Activated CD4-positive, alpha-beta T cell treated with anti-CD3 and anti-CD28 coated beads, Interleukin-2, amount 50 U/mL, for 48 hours (primary cell): ENCODE data around the gene MEIKIN.
"Not testable (repeated sequence)": the region's sequence is repeated elsewhere in the genome, so short reads cannot be mapped to it uniquely, and the experiment has no call there.

Experiments
- DNase-seq, 2 experiments: peaks; one replicate each; pipeline ENCODE4 v3.0.0-alpha.2; 2020

The MEIKIN gene

DNA sequence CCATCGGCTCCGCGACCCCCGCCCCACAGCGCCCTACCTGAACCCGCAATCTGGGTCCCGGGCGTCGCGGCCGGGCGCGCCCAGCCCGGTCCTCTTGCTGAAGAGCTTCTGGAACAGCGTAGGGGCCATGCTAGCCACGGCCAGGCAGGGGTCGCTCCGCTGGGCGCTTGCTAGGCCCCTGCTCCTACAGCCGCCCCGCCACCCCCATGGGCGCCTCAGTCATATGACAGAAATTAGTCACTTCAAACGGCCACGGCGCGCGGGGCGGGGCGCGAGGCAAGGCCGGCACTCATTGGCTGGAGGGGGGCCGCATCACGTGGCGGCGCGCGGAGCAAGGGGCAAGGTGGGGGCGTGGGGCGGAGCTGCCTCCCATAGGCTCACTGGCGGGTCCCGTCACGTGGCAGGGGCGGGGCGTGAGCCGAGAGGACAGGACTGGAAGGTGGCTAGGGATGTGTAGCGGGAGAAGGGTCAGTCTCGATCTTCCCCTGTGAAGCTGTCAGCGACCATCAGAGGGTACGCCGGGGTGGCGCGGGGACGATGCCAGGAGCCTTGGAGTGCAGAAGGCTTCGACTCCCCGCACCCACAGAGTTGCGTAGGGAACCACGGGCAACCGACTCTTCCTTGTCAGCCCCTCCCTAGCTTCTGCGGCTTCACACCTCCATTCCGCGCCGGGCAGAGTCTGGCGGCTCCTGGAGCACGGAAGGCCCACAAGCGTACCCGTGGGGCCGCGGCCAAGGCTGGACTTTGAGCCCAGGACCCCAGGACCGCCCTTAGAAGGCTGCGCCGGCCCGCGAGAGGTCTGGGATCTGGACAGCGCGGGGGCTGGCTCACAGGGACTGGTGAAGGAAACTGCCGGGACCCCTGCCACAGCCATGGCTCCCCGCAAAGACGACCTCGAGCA is 148.4 kb downstream of the MEIKIN start, which contains the start of gene FNIP1:
Gene FNIP1 (minus strand): TSS at position 225 of the 901 bp plus-strand sequence. CDS start 96 bp downstream, at position 129.
- DNase-seq = peak; percentile 99

- DNase-seq = peak; percentile 38 to 54
Observed at GRCh38 chr5:131795879-131796792, 149.3 kb downstream of the MEIKIN start.

DNA sequence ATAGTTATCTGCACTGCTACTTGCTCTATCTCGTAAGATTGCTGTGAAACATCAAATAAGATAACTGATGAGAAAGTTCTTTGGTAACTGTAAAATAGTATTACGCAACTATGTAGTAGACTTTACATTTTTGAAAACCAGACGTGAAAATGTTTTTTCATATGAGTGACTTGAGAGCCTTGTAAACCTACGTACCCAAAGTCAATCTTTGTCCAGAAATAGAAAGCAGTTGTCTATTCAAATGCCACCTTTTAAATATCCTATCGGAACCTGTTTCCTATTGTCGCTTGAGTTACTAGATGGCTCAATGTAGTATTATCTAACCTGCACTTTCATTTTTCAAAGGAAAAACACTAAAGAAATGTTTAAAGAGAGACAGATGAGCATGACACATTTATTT is 150.2 kb downstream of the MEIKIN start:
- DNase-seq = no peak

DNA sequence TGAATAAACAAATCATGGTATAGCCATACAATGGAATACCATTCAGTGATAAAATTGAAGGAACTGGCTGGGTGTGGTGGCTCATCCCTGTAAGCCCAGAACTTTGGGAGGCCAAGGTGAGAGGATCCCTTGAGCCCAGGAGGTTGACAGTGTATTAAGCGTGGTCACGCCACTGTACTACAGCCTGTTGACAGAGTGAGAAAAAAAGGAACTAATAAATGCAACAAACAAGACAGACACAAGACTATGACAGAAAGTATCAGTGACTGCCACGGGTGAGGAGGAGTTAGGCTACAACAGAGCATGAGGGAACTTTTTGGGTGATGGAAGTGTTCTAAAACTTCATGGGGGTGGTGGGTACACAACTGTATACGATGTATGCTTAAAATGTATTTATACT is 150.9 kb downstream of the MEIKIN start:
- no peak for DNase-seq

- DNase-seq = no peak
Observed at GRCh38 chr5:131792896-131793295, 152.6 kb downstream of the MEIKIN start.

GRCh38 chr5:131791866-131792265 is 153.6 kb downstream of the MEIKIN start:
- no peak for DNase-seq

DNA sequence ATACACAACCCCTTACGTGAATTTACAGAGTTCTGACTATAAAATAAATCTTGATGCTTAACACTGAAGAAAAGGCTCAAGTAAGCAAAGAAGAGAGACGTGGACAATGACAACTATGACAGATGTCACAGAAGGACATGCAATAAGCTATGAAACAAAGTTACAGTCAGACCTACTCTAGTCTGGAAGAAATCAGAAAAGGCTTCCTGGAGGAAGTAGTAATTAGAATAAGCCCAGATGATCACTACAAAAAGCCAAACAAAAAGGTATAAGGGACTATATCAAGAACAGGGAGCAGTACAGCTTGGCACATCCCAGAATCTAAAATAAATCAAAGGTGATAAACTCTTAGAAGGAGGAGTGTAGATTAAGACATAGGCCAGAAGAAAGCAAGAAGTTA is 154.9 kb downstream of the MEIKIN start:
- DNase-seq = no peak

DNA sequence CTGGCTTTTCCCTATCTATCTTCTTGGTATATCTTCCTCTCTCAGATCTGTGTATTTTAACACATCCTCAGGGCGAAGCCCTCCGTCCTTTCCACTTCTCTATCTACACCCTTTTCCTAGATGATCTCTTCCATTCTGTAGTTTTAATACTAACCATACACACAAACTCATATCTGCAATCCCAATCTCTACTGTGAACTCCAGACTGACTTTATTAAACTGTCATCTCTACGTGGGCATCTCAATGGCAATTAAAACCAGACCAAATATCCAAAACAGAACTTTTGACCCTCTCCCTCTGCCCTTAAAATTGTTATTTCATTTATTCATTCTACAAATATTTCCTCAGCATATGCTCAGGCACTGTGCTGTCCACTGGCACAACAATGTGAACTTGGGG is 155.7 kb downstream of the MEIKIN start:
- no peak for DNase-seq

- no peak for DNase-seq
Observed at GRCh38 chr5:131787736-131788135, 157.7 kb downstream of the MEIKIN start.

GRCh38 chr5:131786900-131787692 is 158.4 kb downstream of the MEIKIN start:
- DNase-seq = no peak

DNA sequence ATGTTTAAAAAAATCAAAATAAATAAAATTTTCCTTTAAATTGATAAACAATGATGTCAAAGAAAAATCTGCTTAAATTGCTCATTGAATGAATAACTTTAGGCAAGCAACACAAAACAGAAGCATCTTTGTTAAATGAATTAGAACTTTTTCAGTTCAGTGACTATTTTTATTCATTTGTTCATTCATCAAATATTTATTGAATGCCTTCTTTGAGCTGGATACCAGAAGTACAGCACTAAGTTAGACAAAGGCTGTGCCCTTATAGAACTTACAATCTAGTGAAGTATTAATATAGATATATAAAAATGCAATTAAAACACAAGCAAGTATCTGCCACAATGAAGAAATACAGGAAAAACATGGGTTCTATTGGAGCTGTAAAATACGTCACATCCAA is 159.4 kb downstream of the MEIKIN start:
- DNase-seq = no peak

- DNase-seq = no peak
Observed at GRCh38 chr5:131783874-131784273, 161.6 kb downstream of the MEIKIN start.

- DNase-seq = no peak
Observed at GRCh38 chr5:131783357-131783756, 162.1 kb downstream of the MEIKIN start.

DNA sequence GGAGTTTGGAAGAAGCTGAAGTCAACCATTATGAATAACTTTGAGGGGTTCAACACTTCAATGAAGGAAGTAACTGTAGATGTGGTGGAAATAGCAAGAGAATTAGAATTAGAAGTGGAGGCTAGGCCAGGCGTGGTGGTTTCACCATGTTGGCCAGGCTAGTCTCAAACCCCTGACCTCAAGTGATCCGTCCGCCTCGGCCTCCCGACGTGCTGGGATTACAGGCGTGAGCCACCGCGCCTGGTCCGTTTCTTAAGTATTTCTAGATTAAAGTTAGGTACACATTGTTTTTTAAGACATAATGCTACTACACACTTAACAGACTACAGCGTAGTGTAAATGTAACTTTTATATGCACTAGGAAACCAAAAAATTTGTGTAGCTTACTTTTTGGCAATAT is 162.7 kb downstream of the MEIKIN start:
- no peak for DNase-seq

DNA sequence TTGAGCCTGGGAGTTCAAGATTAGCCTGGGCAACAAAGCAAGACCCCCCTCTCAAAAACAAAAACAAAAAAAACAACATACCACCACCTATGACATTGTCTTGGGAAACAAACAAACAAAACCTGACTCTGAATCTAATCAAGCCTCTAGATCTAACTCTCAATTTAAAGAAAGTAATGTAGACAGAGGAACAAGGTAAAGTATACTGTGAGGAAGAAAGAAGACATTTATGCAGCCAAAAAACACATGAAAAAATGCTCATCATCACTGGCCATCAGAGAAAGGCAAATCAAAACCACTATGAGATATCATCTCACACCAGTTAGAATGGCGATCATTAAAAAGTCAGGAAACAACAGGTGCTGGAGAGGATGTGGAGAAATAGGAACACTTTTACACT is 167.3 kb downstream of the MEIKIN start:
- DNase-seq = not testable (repeated sequence)

GRCh38 chr5:131776450-131776849 is 169.0 kb downstream of the MEIKIN start:
- no peak for DNase-seq

GRCh38 chr5:131774652-131775367 is 170.7 kb downstream of the MEIKIN start:
- no peak for DNase-seq

DNA sequence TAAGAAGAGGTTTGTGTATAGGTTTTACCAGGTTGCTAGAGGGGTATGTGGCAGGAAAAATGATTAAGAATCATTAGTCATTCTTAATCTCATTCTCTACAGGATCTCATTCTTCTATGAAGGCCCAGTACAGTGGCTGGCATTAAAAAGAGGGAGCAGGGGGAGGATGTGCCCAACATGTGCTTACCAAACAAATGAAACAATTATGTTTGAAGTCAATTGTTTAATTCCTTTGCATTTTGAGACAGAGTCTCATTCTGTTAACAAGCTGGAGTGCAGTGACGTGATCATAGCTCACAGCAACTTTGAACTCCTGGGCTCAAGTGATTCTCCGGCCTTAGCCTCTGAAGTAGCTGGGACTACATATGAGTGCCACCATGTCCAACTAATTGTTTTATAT is 171.7 kb downstream of the MEIKIN start:
- DNase-seq = no peak

DNA sequence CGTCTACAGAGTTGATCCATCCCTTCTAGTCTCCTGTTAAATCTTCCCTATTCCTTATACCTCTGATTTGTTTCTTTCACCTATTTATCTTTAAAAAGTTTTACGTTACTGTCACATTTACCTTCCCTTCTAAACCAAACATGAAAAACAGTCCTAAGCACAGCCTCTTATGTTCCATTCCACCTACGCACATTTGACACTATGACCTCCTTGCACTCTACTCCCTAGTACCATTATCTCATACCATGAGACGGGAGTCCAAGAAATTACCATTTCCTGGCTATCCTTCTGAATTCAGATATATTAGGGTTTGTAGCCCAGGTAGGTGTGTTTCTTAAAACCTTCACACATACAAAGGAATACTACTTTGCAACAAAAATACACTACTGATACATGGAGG is 173.8 kb downstream of the MEIKIN start:
- DNase-seq = no peak

- no peak for DNase-seq
Observed at GRCh38 chr5:131769961-131770360, 175.5 kb downstream of the MEIKIN start.

GRCh38 chr5:131769336-131769735 is 176.1 kb downstream of the MEIKIN start:
- DNase-seq = no peak

DNA sequence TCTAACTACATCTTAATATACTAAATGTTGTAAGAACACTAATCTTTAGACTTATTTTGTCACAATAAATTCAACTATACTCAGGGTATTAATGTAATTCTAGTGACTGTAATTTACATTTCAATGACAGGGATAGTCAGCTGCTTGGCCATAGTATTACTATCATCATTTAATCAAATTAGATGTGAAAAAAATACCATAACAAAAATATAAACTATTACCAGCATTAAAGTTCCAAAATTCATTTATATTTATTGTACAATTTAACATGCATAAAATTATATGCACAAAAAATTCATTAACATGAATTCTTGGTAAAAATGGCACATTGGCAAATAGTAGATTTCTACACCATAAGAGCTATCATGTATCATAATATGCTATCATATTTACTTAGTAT is 177.6 kb downstream of the MEIKIN start:
- no peak for DNase-seq
